Thoracic aorta (tissue), 2 donors: ENCODE results near the gene SPON1. TPM values are rescaled to one million over a fixed set of nuclear protein-coding genes. Genes with fewer than 3 reads are reported as not detected.

Source experiments
- ATAC-seq: fragments of 150-250 bp; one replicate; pipeline ENCODE4 v1.8.0; 2017; ENCODE audit warnings: low read depth; ENCODE audit not compliant: insufficient number of reproducible peaks, low FRiP score
- DNase-seq: peaks from one replicate; pipeline ENCODE4 v3.0.0-alpha.2; 2020; ENCODE audit warnings: low spot score
- H3K27ac ChIP-seq, 2 donors: fragments of 200-600 bp; sonication (generic); 1 replicate in 1 of 2; 2 replicates in 1 of 2; pipeline ENCODE4 v1.5.1; 2016; ENCODE audit warnings: mild to moderate bottlenecking in 2 of 2, moderate library complexity in 2 of 2
- H3K27me3 ChIP-seq: fragments of 200-600 bp; sonication (generic); replicated peaks from 2 replicates; pipeline ENCODE4 v1.6.0; 2016; ENCODE audit warnings: mild to moderate bottlenecking; ENCODE audit not compliant: insufficient read depth
- H3K36me3 ChIP-seq: fragments of 200-600 bp; sonication (generic); one replicate; pipeline ENCODE4 v1.5.1; 2016
- H3K4me1 ChIP-seq, 2 donors: fragments of 200-600 bp; sonication (generic); 1 replicate in 1 of 2; 2 replicates in 1 of 2; pipeline versions ENCODE4 v1.5.1 to v1.6.0; 2016; ENCODE audit warnings: low read depth in 2 of 2, mild to moderate bottlenecking in 1 of 2; ENCODE audit not compliant: control insufficient read depth in 1 of 2
- H3K4me3 ChIP-seq: fragments of 200-600 bp; sonication (generic); 2 replicates; pipeline ENCODE4 v1.5.1; 2016; ENCODE audit warnings: mild to moderate bottlenecking
- H3K9me3 ChIP-seq: fragments of 200-600 bp; sonication (generic); 2 replicates; pipeline ENCODE4 v1.5.1; 2016
- CTCF ChIP-seq: fragments of 200-600 bp; sonication (generic); IDR thresholded peaks from one replicate; pipeline ENCODE4 v1.5.1; 2019; ENCODE audit warnings: antibody characterized with exemption
- total RNA-seq, 2 donors: library from RNA; depleted of rRNA; stranded (reverse); fragments of >200 nt; gene quantifications; one replicate each; pipeline versions ENCODE4 v1.1.0 to v1.2.3, GENCODE V29; 2016

Gene SPON1
- total RNA-seq, 2 donors from 2014 or later = 20.6 to 48.5 TPM

GRCh38 chr11:14229472-14229871, 266.9 kb downstream of the SPON1 start:
- H3K4me1 ChIP-seq = no peaks in the 10 kb centered on the region
- H3K27me3 ChIP-seq = no peaks in the 10 kb centered on the region
- no peak for TF ChIP-seq CTCF
- no peaks in the 10 kb centered on the region for H3K36me3 ChIP-seq
- H3K27ac ChIP-seq = no peak overlapping the region
- DNase-seq = no peak
- no peak for ATAC-seq
- H3K4me3 ChIP-seq = no peak overlapping the region
- H3K9me3 ChIP-seq = no peaks in the 10 kb centered on the region

GRCh38 chr11:14230407-14230806, 267.9 kb downstream of the SPON1 start:
- no peaks in the 10 kb centered on the region for H3K36me3 ChIP-seq
- H3K4me1 ChIP-seq = no peaks in the 10 kb centered on the region
- H3K9me3 ChIP-seq = no peaks in the 10 kb centered on the region
- H3K27me3 ChIP-seq = no peaks in the 10 kb centered on the region
- DNase-seq = no peak
- H3K27ac ChIP-seq = no peak overlapping the region
- no peak for TF ChIP-seq CTCF
- no peak overlapping the region for H3K4me3 ChIP-seq
- no peak for ATAC-seq

GRCh38 chr11:14232652-14233051, 270.1 kb downstream of the SPON1 start:
- H3K9me3 ChIP-seq = no peaks in the 10 kb centered on the region
- no peaks in the 10 kb centered on the region for H3K4me1 ChIP-seq
- ATAC-seq (no peak), DNase-seq (no peak)
- no peak overlapping the region for H3K27ac ChIP-seq
- H3K27me3 ChIP-seq = no peaks in the 10 kb centered on the region
- no peaks in the 10 kb centered on the region for H3K36me3 ChIP-seq
- no peak overlapping the region for H3K4me3 ChIP-seq
- TF ChIP-seq CTCF = no peak

- ATAC-seq = no peak
Observed at GRCh38 chr11:14234446-14234845, 271.9 kb downstream of the SPON1 start.

GRCh38 chr11:14235701-14236100, 273.2 kb downstream of the SPON1 start:
- ATAC-seq (no peak), DNase-seq (no peak)
- TF ChIP-seq CTCF = no peak
- no peaks in the 10 kb centered on the region for H3K27me3 ChIP-seq
- no peaks in the 10 kb centered on the region for H3K9me3 ChIP-seq
- H3K4me3 ChIP-seq = no peak overlapping the region
- H3K4me1 ChIP-seq = no peaks in the 10 kb centered on the region
- H3K27ac ChIP-seq = no peak overlapping the region
- H3K36me3 ChIP-seq = no peaks in the 10 kb centered on the region

More at GRCh38 chr11:14234446-14234845, 271.9 kb downstream of the SPON1 start:
- no peaks in the 10 kb centered on the region for H3K27me3 ChIP-seq
- DNase-seq = no peak
- H3K36me3 ChIP-seq = no peaks in the 10 kb centered on the region
- no peak overlapping the region for H3K4me3 ChIP-seq
- H3K27ac ChIP-seq = no peak overlapping the region
- H3K4me1 ChIP-seq = no peaks in the 10 kb centered on the region
- TF ChIP-seq CTCF = no peak
- H3K9me3 ChIP-seq = no peaks in the 10 kb centered on the region
